ENCODE measurements around the gene LILRA2.
"Not testable (repeated sequence)": the region's sequence is repeated elsewhere in the genome, so short reads cannot be mapped to it uniquely, and the experiment has no call there.

Gene LILRA2

DNA sequence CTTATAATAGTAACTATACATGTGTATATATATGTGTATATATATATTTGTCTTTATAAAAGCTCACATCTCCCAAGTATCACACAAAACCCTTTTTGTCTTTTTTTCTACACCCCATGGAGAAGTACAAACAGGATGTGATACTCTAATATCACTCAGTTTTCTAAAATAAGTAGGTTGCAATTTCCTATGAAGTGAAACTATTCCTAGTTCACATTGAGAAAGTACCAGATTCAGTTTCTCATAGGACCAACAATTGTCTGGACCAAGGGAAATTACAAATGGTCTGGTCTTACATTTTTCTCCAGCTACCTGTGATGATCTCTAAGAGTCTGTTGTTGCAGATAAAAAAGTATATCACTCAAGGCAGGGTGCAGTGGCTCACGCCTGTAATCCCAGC, 38.8 kb downstream of the LILRA2 start:
- DNase-seq, result no peak

DNA sequence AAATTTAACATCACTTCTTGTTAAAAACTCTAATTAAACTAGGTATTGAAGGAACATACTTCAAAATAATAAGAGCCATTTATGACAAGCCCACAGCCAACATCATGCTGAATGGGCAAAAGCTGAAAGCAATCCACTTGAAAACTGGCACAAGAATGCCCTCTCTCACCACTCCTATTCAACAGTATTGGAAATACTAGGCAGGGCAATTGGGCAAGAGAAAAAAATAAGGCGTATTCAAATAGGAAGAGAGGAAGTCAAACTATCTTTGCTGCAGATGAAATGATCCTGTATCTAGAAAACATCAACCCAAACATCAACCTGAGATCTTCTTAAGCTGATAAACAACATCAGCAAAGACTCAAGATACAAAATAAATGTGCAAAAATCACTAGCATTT, 41.1 kb downstream of the LILRA2 start:
- no peak for DNase-seq

DNA sequence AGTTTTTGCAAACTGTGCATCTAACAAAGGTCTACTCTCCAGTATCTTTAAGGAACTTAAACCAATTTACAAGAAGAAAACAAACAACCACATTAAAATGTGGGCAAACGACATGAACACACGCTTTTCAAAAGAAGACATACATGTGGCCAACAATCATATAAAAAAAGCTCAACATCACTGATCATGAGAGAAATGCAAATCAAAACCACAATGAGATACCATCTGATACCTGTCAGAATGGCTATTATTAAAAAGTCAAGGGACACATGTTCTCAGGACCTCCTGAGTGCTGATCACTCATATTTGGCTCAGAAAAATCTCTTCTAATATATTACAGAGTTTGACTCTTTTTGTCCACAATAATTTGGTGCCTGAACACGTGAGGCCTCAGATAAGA, 42.5 kb downstream of the LILRA2 start:
- DNase-seq, result no peak

DNA sequence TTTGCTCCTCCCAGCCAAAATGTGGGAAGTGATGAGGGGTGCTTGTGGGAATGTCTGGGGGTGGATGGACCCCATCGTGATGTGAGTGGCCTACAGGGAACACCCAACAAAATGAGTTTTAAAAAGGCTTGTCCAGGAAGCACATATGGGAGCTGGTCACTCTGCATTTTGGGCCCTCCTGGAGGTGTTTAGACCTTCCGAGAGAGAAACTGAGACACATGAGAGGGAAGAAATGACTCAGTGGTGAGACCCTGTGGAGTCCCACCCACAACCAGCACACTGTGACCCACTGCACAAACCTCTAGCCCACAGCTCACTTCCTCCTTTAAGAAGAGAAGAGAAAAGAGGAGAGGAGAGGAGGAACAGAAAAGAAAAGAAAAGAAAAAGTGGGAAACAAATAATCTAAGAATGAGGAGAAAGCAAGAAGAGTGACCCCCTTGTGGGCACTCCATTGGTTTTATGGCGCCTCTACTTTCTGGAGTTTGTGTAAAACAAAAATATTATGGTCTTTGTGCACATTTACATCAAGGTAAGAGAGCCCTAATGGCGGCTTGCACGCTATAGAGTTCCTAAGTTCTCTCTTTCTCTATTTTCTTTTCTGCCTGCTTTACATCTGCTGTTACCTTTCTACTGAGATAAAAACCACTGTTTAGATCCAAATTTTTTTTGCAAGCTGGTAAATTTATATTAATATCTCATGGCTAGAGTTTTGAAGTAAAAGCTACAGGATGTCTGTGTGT, 43.4 kb downstream of the LILRA2 start:
- no peak for DNase-seq

DNA sequence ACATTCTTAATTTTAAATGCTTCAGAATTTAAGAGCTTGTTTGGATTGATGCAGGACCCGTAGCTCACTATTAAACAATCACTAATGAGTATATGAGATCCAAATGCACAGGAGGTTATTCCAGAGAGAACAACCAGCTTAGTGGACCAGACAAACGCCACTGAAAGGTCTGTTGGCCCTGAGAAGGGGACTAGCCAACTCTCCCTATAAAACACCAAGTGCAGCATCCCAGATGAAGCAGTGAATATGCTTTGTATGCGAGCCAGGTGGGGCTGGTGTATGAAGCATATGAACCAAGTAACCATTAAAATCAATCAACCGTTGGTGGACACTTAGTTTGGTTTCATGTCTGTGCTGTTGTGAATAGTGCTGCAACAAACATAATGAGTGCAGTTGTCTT, 46.9 kb downstream of the LILRA2 start:
- no peak for DNase-seq

DNA sequence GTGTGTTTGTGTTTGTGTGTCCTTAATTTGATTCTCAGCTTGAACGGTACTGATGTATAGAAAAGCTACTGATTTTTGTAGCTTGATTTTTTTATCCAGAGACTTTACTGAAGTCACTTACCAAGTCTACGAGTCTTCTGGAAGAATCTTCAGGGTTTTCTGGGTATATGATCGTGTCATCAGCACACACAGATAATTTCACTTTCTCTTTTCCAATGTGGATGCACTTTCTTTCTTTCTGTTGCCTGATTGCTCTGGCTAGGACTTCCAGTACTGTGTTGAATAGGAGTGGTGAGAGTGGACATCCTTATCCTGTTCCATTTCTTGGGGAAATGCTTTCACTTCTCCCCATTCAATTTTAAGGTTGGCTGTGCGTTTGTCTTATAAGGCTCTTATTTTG, 48.8 kb downstream of the LILRA2 start:
- DNase-seq, result no peak

DNA sequence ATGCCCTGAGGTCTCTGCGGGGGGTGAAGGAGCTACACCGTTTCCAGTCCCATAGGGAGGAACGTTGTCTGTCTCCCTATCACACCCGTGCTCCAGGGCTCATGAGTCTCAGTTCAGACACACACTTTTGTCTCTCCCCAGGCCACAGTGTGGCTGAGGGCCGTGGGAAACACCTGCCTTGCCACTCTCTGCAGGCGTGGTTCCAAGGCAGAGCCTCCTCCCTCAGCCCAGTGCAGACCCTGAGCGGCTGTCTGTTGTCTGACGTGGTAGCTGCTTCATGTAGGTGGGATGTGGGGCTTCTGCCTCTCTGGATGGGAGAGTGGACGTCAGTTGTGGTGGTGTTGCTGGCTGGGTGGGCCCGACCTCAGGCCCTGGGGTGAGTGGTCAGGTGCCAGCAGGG, 50.6 kb downstream of the LILRA2 start:
- DNase-seq, result not testable (repeated sequence)

DNA sequence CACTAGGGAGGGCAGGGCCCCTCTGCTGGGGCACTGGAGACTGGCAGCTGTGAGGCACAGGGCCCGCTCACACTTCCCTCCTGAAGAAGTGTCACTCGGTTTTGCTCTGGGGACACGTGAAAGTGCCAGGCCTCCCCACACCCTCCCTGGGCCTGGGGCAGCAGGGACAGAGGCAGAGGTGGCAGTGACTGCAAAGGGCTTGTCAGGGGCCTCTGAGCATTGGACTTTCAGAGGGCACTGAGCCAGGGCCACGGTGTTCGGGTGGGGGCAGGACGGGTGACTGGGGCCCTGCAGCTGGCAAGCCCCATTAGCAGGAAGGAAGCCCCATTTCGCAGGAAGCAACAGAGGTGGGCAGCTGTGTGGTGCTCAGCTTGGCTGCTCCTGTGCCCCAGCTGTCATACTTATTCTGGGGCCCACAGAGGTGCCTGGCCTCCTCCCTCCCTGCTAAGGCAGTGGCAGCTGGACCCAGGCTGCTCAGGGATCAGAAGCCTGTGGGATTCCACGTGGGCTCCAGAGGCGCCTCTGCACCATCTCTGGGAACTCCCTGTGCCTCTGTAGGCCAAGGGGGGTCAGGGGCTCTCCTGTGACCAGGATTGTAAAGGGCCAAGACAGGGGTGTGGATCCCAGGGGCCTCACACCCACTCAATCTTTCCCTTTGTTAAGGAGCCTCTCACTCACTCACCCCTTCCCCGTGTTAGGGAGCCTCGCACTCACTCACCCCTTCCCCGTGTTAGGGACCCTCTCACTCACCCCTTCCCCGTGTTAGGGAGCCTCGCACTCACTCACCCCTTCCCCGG, 51.5 kb downstream of the LILRA2 start:
- not testable (repeated sequence) for DNase-seq

DNA sequence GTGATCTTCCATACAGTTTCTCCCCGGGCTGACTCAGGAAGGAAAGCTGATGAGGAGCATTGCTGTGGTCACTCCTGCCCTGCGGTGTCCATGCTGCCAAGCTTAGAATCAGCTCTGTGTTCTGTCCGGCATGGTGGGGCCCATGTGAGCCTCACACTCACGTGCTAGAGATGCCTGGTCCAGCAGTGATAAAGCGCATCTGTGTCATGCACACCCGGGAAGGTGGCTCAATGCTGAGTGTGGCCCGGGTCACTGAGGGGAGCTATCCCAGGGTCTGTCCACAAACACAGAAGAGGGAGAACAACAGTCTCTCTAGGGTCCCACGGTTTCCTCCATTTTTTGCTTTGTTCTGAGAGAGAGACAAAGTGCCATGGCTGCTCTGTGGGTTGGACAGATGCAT, 53.2 kb downstream of the LILRA2 start:
- no peak for DNase-seq

DNA sequence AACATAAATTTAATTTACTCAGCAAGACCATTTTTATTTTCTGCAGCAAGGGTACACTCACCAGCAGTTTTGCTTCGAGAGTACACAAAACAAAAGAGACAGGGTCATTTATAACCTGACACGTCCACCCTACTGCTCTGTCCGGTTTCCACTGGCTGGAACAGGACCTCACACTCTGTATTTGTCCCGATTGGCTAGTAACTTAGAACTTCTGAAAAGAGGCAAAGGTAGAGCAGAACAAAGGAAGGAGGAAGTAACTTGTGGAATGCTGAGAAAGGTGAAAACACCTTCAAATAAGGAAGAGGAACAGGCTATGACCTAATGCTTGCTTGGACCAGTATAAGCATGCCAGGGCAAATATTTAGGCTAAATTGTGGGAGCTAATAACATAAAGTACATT, 54.3 kb downstream of the LILRA2 start:
- not testable (repeated sequence) for DNase-seq

DNA sequence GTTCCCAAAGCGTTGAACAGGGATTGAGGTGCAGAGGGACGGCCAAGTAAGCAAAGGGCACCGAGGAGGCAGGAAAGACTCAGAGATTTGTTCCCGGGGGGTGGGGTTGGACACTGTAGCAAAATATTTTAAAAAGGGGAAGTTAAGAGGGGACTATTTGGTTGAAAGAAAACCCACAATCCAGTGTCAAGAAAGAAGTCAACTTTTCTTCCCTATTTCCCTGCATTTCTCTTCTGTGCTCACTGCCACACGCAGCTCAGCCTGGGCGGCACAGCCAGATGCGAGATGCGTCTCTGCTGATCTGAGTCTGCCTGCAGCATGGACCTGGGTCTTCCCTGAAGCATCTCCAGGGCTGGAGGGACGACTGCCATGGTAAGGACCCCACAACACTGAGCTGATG, 56.7 kb downstream of the LILRA2 start, which contains the start of gene LILRB1:
TSS of gene LILRB1 (plus strand) at position 223 of the 400 bp plus-strand sequence. CDS start 590 bp downstream, outside the sequence.
- not testable (repeated sequence) for DNase-seq

DNA sequence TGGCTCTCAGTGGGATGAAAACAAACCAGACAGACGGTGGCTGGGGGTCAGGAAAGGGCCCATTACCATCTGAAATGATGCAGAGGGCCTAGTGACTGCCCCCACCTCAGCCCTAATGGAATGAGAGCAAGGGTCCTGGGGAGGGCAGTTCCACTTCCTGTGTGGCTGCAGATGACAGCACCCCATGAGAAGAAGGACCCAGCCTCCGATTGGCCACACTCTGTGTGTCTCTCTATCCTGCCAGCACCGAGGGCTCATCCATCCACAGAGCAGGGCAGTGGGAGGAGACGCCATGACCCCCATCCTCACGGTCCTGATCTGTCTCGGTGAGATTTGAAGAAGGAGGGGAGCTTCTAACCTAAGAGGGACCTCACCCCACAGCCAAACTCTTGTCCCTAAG, 57.2 kb downstream of the LILRA2 start:
- DNase-seq, result no peak

DNA sequence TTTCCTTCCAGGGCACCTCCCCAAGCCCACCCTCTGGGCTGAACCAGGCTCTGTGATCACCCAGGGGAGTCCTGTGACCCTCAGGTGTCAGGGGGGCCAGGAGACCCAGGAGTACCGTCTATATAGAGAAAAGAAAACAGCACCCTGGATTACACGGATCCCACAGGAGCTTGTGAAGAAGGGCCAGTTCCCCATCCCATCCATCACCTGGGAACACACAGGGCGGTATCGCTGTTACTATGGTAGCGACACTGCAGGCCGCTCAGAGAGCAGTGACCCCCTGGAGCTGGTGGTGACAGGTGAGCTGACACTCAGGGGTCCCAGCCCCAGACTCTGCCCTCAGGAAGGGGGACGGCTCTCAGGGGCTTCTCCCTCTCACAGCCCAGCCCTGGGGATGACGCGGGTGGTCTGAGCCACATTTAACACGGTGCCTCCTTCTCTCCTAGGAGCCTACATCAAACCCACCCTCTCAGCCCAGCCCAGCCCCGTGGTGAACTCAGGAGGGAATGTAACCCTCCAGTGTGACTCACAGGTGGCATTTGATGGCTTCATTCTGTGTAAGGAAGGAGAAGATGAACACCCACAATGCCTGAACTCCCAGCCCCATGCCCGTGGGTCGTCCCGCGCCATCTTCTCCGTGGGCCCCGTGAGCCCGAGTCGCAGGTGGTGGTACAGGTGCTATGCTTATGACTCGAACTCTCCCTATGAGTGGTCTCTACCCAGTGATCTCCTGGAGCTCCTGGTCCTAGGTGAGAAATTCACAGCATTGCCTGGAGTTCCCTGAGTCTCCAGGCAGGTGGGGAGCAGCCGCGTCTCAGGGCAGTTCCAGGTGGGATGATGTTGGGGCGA, 58.1 kb downstream of the LILRA2 start:
- DNase-seq, result not testable (repeated sequence)

DNA sequence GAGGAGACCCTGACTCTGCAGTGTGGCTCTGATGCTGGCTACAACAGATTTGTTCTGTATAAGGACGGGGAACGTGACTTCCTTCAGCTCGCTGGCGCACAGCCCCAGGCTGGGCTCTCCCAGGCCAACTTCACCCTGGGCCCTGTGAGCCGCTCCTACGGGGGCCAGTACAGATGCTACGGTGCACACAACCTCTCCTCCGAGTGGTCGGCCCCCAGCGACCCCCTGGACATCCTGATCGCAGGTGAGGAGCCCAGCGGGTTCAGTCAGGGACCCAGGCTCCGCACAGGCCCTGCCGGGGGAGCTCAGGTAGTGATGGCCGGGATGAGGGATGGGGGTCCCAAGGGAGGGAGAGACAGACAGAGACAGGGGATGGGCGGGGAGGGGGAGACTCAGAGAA, 58.9 kb downstream of the LILRA2 start:
- DNase-seq, result not testable (repeated sequence)

DNA sequence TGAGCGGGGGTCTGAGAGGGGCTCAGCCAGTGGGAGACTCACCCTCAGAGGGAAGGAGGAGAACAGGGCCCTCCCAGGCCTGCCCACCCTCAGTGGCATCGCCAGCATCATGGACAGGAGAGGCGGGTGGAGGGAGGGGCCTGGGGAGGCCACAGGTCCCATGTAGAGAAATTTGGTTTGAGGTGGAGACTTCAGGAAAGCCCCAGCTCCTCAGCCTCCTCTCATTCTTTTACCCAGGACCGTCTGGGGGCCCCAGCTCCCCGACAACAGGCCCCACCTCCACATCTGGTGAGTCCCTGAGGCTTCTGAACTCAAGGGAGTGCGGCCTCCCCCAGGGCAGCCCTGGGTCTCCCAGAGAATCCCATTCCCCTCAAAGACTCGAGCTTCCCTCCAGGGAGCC, 59.8 kb downstream of the LILRA2 start:
- no peak for DNase-seq

DNA sequence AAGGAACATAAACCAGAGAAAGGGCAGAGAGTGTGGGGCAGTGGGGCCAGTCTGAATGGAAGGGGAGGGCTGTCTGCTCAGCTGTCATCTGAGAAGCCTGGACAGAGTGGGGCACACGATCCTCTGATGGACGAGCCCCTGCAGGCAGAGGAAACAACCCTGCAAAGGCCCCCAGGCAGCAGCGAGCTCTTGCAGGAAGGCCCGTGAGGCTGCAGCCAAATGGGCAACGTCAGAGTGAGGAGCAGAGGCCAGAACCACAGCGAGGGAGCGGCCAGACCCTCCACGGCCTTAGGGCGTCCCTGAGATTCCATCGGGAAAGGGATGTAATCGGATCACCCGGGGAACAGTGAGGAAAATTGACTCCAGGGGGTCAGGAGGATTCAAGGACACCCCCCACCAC, 62.5 kb downstream of the LILRA2 start:
- DNase-seq, result not testable (repeated sequence)

DNA sequence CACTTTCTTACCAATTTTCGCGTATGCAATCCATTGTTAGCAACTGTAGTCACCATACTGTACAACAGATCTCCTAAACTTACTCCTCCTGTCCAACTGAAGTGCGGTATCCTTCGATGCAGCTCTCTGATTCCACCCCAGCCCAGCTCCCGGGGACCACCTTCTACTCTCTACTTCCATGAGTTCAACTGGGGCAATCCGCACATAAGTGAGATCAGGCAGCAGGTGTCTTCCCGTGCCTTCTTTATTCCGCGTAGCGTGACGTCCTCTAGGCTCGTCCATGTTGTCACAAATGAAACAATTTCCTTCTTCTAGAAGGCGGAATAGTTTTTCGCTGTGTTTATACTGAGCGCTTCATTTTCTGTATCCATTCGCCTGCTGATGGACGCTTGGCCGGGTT, 65.1 kb downstream of the LILRA2 start:
- DNase-seq, result no peak
